GM21619 (cell line): ENCODE measurements around the gene MNS1.
"Not testable (repeated sequence)": the region's sequence is repeated elsewhere in the genome, so short reads cannot be mapped to it uniquely, and the experiment has no call there.

Experiments
- ATAC-seq: cut with Tn5 transposase; IDR thresholded peaks from one replicate; pipeline ENCODE4 v1.9.1; 2021; ENCODE audit not compliant: unreplicated experiment

MNS1 gene, protein sequence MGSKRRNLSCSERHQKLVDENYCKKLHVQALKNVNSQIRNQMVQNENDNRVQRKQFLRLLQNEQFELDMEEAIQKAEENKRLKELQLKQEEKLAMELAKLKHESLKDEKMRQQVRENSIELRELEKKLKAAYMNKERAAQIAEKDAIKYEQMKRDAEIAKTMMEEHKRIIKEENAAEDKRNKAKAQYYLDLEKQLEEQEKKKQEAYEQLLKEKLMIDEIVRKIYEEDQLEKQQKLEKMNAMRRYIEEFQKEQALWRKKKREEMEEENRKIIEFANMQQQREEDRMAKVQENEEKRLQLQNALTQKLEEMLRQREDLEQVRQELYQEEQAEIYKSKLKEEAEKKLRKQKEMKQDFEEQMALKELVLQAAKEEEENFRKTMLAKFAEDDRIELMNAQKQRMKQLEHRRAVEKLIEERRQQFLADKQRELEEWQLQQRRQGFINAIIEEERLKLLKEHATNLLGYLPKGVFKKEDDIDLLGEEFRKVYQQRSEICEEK

DNA sequence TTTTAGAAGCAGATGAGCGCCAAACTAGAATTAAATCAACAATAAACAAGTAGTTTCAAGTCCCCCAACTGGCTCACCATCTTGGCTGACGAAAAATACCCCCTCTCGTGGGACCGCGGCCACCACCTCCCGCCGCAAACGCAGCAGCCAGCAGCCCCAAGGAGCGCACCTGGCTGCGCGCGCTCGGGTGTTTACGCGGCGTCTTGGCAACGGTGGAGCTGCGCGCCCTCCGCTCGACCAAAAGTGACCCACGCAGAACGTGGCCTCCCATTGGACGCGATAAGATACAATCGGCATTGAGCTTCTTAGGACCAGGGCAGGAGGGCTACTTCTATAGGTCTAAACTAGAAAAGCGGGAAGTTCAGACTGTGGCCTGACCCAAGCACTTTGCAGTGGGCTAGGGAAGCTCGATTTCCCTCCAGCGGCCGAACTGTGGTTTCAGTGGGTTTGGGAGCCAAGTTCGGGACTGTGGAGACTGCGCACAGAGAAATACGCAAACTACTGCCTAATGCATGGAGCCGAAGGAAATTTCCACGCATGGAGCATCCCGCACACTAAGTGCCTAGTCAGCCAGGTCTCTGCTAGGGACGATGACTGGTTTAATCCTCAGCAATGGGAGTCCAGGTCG is at the start of gene MNS1:
Gene MNS1, minus strand, starts transcription at position 245 of the 628 bp plus-strand sequence. Its CDS starts 165 bp downstream, at position 80.
- ATAC-seq = peak; percentile 99

DNA sequence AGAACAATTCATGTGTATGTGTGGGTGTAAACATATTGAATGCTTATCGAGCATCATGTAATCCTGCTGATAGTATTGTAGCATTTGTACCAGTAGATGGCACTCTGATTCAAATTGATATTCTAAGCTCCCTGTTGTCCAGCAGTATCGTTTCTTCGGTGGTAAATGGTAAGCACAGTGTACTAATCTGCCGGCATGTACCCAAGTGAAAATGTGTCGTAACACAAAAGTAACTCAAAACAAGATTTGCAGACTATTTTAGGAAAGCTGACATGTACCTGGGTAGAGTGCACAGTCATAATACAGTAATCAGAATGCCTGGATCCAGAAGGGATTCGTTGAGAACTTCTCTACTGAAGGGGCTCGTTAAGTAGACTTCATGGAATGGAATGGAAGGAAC is 31.7 kb upstream of the MNS1 start:
- ATAC-seq = peak; percentile 79

DNA sequence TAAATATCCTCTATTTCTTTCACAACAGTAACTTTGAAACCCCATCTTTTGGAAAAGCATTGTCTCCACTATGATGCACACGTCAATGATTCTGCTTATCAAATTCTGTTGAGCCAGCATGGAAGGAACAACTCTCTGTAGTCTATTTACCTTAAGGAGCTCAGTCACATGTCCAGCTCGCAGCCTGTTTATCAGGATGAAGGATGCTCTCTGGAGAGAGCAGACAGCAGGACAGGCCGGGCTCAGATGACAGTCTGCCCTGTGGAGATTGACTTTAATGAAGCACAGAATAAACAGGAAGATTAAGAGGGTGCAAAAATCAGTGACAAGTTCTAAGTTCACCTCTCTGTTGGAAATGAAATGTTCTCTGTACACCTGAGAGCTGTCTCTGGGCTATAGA is 30.6 kb upstream of the MNS1 start:
- ATAC-seq = no peak

DNA sequence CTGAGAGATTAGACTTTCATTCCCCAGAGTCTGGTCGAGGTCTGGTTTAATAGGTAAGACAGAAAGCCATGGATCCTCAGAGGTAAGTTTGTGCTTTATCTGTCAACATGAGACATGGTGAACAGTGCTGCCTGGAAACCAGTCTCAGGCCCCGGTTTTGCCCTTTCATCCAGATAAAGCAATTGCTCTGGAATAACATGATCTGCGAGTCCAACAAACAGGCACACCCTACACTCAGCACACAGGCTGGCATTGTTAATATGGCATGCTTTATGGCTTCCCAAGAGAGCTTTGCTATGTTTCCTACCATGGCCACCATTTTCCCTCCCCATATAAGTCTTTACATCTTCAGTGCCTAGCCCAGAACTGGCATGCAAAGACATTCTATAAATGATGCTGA is 30.1 kb upstream of the MNS1 start:
- no peak for ATAC-seq

DNA sequence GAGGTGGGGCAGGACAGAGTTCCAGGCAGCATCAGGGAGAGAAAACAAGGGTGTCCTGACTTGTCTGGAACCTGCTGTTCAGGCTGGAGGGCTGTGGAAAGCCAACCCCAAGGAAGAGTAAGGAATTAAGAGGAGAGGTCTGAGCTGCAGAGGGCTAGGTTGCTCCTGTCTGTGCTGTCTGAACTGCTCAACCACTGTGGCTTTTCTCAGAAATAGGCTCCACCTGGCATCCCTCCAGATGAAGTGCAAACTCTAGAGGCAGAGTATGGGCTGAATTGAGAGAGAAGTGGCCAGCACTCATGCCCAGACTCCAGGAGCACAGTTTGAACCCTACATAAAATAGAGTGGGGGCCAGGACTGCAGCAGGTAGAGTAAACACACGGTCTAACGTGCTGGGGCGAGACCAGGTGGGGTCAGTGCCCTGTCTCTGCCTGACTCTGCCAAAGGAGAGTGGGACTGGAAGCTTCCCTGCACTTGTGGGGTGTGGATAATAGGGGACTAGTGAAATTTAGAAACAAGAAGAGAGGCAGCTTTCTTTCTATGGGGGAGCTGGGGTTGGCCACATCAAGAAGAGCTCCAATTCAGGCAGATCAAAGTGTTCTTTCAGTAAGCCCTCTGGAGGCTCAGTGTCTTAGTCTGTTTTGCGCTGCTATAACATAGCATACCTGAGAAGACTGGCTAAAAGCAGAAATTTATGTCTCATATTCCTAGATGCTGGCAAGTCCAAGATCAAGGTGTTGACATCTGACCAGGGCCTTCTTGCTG is 28.0 kb upstream of the MNS1 start:
- no peak for ATAC-seq

DNA sequence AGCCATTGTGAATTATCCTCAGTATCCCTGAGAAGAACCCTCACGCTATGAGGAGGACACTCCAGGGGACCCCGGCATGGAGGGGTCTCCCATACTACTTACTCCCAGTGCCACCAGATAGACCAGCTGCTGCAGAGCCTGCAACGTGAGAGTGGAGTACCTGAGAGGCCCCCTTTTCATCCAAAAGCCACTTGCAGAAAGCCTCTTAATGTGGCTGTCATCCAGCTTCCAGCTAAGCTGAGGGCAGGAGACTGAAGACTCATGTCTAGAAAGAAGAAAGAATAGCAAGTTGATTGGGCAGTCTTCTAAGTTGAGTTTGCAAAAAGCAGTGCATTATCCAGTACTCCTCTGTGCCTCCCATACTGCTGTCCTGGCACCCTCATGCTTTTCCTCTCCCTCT is 27.3 kb upstream of the MNS1 start:
- ATAC-seq = no peak

DNA sequence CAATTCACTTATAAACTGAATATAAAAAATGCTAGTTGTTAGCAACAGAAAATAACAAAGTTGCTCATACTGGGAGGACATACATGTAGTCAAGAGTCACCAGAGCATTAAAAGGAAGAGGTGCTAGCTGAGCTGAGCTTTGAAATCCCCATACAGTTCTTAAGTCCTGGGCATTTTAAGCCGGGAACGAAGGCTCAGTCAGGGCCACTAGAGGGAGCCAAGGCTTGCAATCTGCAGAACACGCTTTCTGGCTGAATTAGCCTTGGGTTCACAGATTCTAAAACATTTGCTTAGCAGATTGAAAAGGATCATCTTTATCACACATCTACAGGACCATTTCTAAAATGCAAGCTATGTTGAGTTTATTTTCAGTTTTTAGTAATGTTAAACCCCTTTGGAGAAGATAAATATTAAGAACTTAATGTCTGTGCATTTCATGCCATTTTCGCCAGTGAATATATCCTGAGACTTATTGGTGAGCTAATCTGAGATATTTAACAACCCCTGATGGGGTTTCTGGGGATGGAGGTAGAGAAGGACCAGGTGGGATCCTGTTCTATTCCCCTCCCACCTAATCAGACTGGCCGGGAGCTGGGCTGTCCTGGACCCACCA is 26.3 kb upstream of the MNS1 start:
- no peak for ATAC-seq

DNA sequence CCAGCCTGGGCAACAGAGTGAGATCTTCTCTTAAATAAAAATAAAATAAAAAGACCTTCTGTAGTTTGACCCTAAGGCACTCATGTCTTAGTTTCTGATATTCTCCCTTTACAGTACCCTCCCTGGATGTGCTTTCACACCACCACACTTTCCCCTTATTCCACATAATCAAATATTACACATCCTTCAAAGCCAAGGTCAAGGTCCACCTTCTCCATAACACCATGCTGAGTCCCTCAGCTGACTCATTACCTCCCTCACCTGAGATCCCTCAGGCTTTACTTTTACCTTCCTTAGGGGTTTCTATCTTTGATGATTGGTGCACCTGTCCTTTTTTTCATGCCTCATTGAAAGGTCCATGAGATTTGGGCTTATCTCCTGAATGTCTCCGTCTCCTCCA is 25.5 kb upstream of the MNS1 start:
- no peak for ATAC-seq

DNA sequence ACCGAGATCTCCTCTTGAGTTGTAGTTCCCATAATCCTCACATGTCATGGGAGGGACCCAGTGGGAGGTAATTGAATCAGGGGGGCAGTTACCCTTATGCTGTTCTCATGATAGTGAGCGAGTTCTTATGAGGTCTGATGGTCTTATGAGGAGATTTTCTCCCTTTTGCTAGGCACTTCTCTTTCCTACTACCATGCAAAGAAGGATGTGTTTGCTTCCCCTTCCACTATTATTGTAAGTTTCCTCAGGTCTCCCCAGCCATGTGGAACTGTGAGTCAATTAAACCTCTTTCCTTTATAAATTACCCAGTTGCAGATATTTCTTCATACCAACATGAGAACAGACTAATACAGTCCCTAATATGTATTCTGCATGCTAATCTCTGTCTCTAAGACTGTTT is 21.3 kb upstream of the MNS1 start:
- ATAC-seq = not testable (repeated sequence)

DNA sequence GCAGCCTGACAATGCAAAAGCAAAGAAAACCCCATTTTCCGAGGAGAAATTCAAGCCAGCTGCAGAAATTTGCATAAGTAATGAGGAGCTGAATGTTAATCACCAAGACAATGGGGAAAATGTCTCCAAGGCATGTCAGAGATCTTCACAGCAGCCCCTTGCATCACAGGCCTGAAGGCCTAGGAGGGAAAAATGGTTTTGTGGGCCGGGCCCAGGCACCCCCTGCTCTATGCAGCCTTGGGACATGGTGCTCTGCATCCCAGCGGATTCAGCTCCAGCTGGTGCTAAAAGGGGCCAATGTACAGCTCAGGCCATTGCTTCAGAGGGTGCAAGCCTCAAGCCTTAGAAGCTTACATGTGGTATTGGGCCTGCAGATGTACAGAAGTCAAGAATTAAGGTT is 20.5 kb upstream of the MNS1 start:
- not testable (repeated sequence) for ATAC-seq

DNA sequence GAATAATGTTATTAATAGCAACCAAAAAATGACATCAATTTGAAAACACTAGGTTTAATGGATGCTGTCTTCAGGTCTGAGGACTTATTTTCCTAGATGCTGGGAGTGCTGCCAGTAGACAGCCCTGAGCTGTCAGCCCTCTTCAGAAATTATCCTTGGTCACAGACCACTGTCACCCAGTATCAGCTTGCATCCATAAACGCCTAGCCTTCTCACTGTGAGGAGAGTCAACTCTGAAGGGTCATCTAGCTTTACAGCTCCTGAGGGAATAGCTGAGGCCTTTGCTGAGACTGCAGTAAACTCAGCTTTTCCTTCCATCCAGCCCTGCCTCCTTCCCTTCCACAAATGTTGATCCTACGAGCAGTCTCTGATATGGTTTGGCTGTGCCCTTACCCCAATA is 19.4 kb upstream of the MNS1 start:
- ATAC-seq = no peak

DNA sequence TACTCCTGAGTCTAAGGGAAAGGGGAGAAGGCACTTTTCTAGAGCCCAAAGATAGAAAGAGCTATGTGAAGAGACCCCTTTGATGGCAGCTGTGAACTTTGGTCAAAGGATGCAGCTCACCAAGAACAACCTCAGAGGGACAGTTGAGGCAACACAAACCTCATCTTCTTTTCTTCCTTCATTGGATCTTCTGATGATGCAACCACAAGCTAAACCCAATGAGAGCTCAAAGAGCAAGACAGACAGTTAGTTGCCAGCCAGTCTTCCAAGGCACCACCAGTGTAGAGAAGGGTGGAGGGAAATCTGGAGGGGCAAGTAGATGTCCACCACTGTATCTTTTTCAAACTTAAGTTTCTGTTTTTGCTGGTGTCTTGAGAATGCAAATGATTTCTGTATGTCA is 10.4 kb upstream of the MNS1 start:
- no peak for ATAC-seq

DNA sequence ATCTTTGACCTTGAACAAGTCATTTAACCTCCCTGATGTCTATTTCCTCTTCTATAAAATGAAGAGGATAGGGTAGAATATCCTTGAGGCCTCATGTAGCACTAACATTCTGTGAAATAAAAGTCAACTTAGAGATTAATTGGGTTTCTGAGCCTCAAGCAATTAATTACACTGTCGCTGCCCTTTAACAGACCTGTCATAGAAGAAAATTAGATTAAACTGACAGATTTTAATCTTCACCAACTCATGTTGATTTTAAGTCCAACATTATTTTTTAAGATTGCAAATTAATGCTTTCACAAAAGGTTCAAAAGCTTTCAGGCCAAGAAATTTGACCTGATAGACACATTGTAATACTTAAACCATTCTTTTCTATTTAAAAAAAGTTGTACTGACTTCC is 8.1 kb upstream of the MNS1 start:
- no peak for ATAC-seq

DNA sequence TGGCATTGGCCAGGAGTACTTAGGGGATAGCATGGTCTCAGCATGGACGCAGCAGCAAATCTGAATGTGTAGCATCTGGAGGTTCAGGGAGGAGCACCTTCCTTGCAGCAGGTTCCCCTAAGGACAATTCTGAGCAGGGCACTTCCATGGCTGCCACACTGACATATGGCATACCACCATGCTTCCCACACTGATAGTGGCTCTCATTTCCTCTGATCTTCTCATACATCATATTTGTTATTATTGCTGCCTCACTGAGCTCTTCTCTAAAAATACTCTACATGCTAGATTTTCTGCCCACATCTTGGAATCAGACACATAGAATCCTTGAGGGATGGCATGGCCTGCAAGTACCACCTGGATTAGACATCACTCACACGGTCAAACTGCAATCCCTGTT is 7.3 kb upstream of the MNS1 start:
- ATAC-seq = no peak

DNA sequence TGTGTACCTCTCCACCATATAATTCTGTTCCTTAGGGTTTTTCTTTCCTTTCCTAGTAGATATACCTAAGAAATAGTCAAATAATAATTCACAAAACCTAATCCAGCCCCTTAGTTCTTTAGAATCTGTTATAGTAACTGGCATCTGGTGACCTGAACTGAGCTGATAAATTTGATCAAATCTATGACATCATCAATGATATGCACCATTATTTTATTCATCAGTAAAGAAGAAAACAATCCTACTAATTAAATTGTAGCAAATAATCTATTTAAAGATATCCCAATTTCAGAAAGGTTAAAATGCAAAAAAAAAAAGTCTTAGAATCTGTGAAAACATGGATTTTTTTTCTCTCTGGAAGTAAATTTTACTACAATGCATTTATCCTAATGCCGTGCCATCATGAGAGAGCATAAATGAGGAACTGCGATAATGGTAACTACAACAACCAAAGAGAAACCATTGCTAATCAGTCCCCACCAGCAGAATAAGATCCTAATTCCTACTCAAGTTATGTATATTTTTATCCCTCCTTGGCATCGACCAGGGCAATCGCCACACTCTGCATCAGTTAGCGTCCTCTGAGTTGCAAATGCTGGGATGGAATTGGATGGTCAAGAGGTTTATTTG is 6.6 kb upstream of the MNS1 start:
- ATAC-seq = no peak

DNA sequence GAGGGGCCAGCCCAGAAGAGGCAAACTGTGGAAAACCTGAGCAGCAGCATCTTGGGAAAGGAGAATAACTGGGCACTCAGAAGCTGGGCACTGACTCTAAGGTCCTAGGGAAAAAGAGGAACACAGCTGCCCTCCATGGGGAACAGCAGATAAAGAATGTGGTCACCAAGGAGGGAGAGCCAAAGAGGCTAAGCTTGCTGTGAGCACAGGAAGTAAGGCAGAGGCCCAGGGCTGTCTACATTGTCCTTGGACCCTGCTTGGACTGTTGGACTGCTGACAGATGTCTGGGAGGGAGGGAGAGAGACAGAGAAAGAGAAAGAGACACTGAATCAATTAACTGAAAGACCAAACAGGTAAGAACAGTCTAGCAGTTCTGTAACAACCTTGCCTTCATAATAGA is 4.5 kb upstream of the MNS1 start:
- no peak for ATAC-seq

DNA sequence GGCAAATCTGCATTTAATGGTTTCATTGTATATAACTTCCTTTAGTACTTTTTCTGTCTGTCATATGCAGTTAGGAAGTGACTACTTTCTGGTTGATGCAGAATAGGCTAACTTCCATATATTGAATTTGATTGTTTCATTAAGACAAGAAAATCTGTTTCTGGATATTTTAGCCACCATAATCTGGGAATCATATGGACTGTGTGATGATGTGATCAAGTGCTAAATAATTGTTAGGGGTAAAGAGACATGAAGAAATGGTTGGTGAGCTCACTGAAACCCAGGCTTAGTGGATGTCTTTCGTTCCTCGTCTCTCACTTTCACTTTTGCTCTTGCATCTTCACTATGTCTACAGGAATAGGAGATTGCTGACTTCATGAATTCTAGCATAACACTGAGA is 3.5 kb upstream of the MNS1 start:
- ATAC-seq = peak; percentile 43

DNA sequence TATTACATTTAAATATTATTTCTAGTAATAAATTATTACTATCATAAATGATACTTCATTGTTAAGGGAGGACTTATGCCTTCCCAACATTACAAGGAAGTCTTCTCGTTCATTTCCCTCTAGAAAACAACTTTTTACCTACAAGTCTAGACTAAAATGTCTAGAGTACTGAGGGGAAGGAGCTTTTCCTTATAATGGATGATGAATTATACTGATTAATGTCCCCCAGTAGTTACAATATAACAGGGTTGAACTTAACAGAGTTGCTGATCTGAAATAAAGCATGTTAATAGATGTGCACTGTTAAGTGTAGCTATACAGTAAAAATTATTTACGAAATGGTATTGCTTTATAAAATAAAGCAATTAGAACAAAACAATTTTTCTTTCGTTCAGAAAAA is 2.7 kb upstream of the MNS1 start:
- no peak for ATAC-seq

DNA sequence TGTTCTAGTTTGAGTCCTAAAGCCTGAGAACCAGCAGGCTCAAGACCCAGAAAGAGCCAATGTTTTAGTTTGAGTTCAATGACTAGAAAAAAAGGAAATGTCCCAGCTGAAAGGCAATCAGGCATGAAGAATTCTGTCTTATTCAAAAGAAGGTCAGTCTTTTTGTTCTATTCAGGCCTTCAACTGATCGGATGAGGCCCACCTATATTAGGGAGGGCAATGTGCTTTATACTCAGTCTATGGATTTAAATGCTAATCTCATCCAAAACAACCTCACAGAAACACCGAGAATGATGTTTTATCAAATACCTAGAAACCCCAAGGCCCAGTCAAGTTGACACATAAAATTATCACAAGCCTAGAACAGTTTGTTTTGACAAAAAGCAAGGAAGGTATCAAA is 4.0 kb downstream of the MNS1 start:
- no peak for ATAC-seq

DNA sequence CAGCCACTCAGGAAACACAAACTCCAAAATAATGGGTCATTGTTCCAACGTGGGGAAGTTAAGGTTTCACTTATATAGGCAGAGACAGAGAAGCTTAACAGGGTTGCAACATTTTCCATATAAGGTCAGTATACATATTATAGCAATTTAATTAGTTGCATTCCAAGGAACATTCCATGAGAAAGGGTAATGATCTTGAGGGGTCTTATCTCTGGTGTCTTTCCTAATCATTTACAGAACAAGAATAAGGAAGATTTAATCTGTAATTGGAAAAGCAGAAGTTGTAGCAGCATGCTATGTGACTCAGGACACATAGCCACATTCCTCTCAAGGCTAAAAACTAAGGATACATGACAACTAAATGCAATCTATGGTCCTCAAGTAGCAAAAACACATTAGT is 4.9 kb downstream of the MNS1 start:
- ATAC-seq = no peak

DNA sequence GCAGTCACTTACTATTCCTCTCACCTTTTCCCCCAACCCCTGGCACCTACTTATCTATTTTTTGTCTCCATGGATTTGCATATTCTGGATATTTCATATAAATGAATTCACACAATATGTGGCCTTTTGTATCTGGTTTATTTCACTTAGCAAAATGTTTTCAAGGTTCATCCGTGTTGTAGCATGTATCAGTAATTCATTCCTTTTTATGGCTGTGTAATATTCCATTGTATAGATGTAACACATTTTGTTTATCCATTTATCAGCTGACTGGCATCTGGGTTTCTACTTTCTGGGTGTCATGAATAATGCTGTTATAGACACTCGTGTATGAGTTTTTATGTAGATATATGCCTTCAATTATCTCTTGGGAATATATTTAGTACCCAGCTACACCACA is 5.8 kb downstream of the MNS1 start:
- ATAC-seq = no peak
